Breast epithelium (tissue), 4 donors: ENCODE measurements around the gene SLC25A43. TPM values are rescaled to one million over a fixed set of nuclear protein-coding genes. Genes with fewer than 3 reads are reported as not detected.
A peak's percentile ranks its signal among the peaks of the same experiment; 100 is the strongest.
"Not testable (repeated sequence)": the region's sequence is repeated elsewhere in the genome, so short reads cannot be mapped to it uniquely, and the experiment has no call there.

Experiments used
- DNase-seq, 2 donors: peaks; one replicate each; pipeline ENCODE4 v3.0.0-alpha.2; 2019; ENCODE audit warnings: low spot score in 2 of 2
- H3K27ac ChIP-seq, 2 donors: fragments of 200-600 bp; sonication (generic) in 1 of 2; one replicate each; pipeline ENCODE4 v1.5.1; 2016 to 2019; ENCODE audit warnings: mild to moderate bottlenecking in 1 of 2
- H3K27me3 ChIP-seq, 2 donors: fragments of 200-600 bp; sonication (generic) in 1 of 2; one replicate each; pipeline versions ENCODE4 v1.5.1 to v1.6.0; 2017 to 2019; ENCODE audit warnings: control low read depth in 1 of 2, mild to moderate bottlenecking in 1 of 2
- H3K36me3 ChIP-seq: fragments of 200-600 bp; one replicate; pipeline ENCODE4 v1.5.1; 2019
- H3K4me1 ChIP-seq, 2 donors: fragments of 200-600 bp; sonication (generic); one replicate each; pipeline ENCODE4 v1.5.1; 2016 to 2019; ENCODE audit warnings: control low read depth in 1 of 2
- H3K4me3 ChIP-seq, 3 donors: fragments of 200-600 bp; sonication (generic); 1 replicate in 2 of 3; 2 replicates in 1 of 3; pipeline ENCODE4 v1.5.1; 2016 to 2019; ENCODE audit warnings: mild to moderate bottlenecking in 3 of 3, moderate library complexity in 2 of 3
- H3K9me3 ChIP-seq, 2 donors: fragments of 200-600 bp; sonication (generic) in 1 of 2; one replicate each; pipeline ENCODE4 v1.5.1; 2016 to 2019; ENCODE audit warnings: control low read depth in 1 of 2
- CTCF ChIP-seq, 3 donors: fragments of 450-650 bp; IDR thresholded peaks; one replicate each; pipeline ENCODE4 v1.5.1; 2016 to 2017; ENCODE audit warnings: antibody characterized with exemption in 3 of 3, mild to moderate bottlenecking in 3 of 3, moderate library complexity in 3 of 3
- POLR2A ChIP-seq: fragments of 450-650 bp; IDR thresholded peaks from one replicate; pipeline ENCODE4 v1.6.1; 2016; ENCODE audit warnings: antibody characterized with exemption, mild to moderate bottlenecking, moderate library complexity
- POLR2AphosphoS5 ChIP-seq, 3 donors: sonication (generic); formaldehyde crosslinking; IDR thresholded peaks; one replicate each; pipeline ENCODE4 v1.6.1; 2017; ENCODE audit warnings: antibody characterized with exemption in 3 of 3
- intact Hi-C: fragments of 100-400 bp; cut with DNase I; formaldehyde crosslinking; loops from one replicate; pipeline ENCODE4 v1.15.1; 2023; ENCODE audit warnings: low total_unique reads
- total RNA-seq, 3 donors: library from RNA; depleted of rRNA; stranded (reverse); fragments of >200 nt; gene quantifications; one replicate each; pipeline ENCODE4 v1.1.0, GENCODE V29; 2016

The SLC25A43 gene
- total RNA-seq, 3 donors from 2014 or later: 16.3 to 20.5 (median 19.0) TPM

DNA sequence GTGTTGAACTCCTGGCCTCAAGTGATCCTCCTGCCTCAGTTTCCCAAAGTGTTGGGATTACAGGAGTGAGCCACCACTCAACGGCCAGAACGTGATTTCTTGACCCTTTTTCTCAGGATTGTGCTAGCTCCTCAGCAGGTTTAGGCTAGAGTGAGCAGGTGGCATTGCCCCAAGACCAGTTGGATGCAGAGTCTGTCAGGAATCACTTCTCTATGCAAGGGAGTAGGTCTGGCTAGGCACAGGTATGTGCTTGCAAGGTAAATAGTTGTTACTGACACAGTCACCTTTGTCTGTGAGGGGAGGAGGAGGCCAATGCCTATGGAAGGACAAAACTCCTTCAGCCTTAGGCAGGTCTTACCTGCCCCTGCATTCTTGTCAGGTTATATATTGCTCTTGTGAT is 93.3 kb downstream of the SLC25A43 start:
- intact Hi-C loops: no loop called here
- no peak overlapping the region for H3K27ac ChIP-seq
- DNase-seq: no peak
- no peak overlapping the region for H3K4me3 ChIP-seq
- H3K9me3 ChIP-seq: no peaks in the 10 kb centered on the region
- no peaks in the 10 kb centered on the region for H3K4me1 ChIP-seq
- no peaks in the 10 kb centered on the region for H3K36me3 ChIP-seq
- H3K27me3 ChIP-seq: peaks cover 0 to 6% of the 10 kb centered on the region in 2 donors
- TF ChIP-seq POLR2A (no peak), CTCF (IDR thresholded peaks at IDR 0.05) (no peak), POLR2AphosphoS5 (IDR thresholded peaks at IDR 0.05) (no peak)

DNA sequence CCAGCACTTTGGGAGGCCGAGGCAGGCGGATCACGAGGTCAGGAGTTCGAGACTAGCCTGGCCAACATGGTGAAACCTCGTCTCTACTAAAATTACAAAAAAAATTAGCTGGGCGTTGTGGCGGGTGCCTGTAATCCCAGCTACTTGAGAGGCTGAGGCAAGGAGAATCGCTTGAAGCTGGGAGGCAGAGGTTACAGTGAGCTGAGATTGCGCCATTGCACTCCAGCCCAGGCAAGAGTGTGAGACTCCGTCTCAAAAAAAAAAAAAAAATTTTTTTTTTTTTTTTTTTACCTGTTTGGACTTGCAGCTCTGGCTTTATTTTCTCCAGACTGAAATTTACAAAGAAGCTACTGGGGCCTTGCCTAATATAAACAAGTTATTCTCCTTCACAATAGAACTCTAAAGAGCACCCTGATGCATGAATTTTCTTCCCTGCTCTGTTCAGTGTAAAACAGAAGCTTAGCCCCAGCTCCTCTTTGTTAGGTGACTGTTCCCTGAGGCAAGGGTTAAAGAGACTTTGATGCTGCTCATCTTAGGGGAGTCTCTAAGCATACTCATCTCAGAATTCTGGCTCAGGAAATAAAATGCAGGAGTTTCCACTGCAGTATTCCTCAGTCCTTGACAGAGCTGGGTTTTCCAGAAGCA is 94.8 kb downstream of the SLC25A43 start:
- intact Hi-C loops, H3K4me1 ChIP-seq, H3K9me3 ChIP-seq, H3K4me3 ChIP-seq, DNase-seq, H3K36me3 ChIP-seq, H3K27me3 ChIP-seq: not testable (repeated sequence)
- peak overlapping the region in 1 of 2 donors; percentile 36 for H3K27ac ChIP-seq

GRCh38 chrX:119495734-119496726 is 96.9 kb downstream of the SLC25A43 start:
- Histone ChIP-seq H3K4me3 (no peak overlapping the region), H3K9me3 (no peaks in the 10 kb centered on the region), H3K36me3 (no peaks in the 10 kb centered on the region), H3K4me1 (no peaks in the 10 kb centered on the region), H3K27ac (no peak overlapping the region), H3K27me3 (peaks cover 0 to 6% of the 10 kb centered on the region in 2 donors)
- TF ChIP-seq POLR2AphosphoS5 (IDR thresholded peaks at IDR 0.05): no peak
- no peak for TF ChIP-seq POLR2A
- TF ChIP-seq CTCF (IDR thresholded peaks at IDR 0.05): no peak
- no peak for DNase-seq
- intact Hi-C loops: no loop called here

GRCh38 chrX:119497185-119497584 is 98.0 kb downstream of the SLC25A43 start:
- Histone ChIP-seq H3K9me3 (no peaks in the 10 kb centered on the region), H3K27me3 (peaks cover 0 to 6% of the 10 kb centered on the region in 2 donors), H3K27ac (no peak overlapping the region), H3K4me1 (no peaks in the 10 kb centered on the region), H3K36me3 (no peaks in the 10 kb centered on the region), H3K4me3 (no peak overlapping the region)
- TF ChIP-seq POLR2AphosphoS5 (IDR thresholded peaks at IDR 0.05) (no peak), CTCF (IDR thresholded peaks at IDR 0.05) (no peak), POLR2A (no peak)
- no peak for DNase-seq
- intact Hi-C loops: no loop called here

DNA sequence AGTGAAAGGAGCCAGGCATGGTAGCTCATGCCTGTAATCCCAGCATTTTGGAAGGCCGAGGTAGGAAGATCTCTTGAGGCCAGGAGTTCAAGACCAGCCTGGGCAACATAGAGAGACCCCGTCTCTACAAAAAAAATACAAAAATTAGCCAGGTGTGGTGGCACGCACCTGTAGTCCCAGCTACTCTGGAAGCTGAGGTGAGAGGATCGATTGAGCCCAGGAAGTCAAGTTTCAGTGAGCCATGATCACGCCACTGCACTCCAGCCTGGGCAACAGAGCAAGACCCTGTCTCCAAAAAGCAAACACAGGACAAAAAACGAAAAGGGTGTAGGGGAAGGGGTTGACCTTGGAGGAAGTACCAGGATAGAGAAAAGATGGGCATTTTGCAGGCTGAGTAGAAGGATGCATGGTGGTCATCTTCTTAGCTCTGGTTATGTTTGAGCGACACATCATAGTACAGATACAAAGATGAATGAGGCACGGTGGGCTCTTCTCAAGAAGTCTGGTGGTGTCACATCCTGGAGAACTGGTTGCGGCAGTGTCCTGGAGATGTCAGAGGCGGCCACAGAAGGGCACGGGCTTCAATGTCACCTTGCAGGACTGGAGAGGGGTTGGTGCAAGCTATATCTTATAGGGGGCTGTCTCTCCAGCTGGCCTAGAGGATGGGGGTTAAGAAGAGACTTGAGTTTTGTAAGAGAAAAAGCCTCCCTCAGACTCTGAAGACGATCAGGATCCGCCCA is 101.1 kb downstream of the SLC25A43 start:
- Histone ChIP-seq H3K27me3 (peaks cover 0 to 6% of the 10 kb centered on the region in 2 donors), H3K4me3 (no peak overlapping the region), H3K36me3 (no peaks in the 10 kb centered on the region), H3K4me1 (no peaks in the 10 kb centered on the region), H3K9me3 (no peaks in the 10 kb centered on the region), H3K27ac (peak overlapping the region in 1 of 2 donors; percentile 71)
- intact Hi-C loops: no loop called here
- no peak for DNase-seq
- TF ChIP-seq CTCF (IDR thresholded peaks at IDR 0.05) (no peak), POLR2AphosphoS5 (IDR thresholded peaks at IDR 0.05) (no peak), POLR2A (no peak)
